HCT116 (cell line): Measurements from ENCODE around the gene SDC3. TPM values are rescaled to one million over a fixed set of nuclear protein-coding genes. Genes with fewer than 3 reads are reported as not detected.

Experiments
- ATAC-seq: fragments of 200-7000 bp; cut with Tn5 transposase; 2 replicates; pipeline ENCODE4 v1.9.1; 2020; ENCODE audit warnings: mild to moderate bottlenecking, moderate library complexity
- BruUV-seq: library from RNA; stranded (reverse); fragments of 400-500 nt; replicated peaks from 2 replicates; lab custom pipeline; 2021; lab: Mats Ljungman, UMichigan
- CTCF ChIA-PET: fragments of 300-600 bp; sonication (Branson Sonifier 250); formaldehyde crosslinking; loops from one replicate; lab custom pipeline; 2021; ENCODE audit warnings: antibody characterized with exemption; lab: Charles Lee
- POLR2A ChIA-PET: fragments of 300-600, 350-600 bp; sonication (Branson Sonifier 250); formaldehyde crosslinking; loops from one replicate; lab custom pipeline; 2021; ENCODE audit warnings: antibody characterized with exemption; lab: Charles Lee
- RAD21 ChIA-PET, 2 experiments: fragments of 300-600 bp; sonication (Branson Sonifier 250); formaldehyde crosslinking; loops; one replicate each; lab custom pipeline; 2023; ENCODE audit warnings: low total read pairs in 2 of 2; ENCODE audit not compliant: uncharacterized antibody in 2 of 2, unreplicated experiment in 2 of 2, low non-redundant PET in 1 of 2; lab: Charles Lee
- DNase-seq: peaks from one replicate; pipeline ENCODE4 v3.0.0-alpha.2; 2010; ENCODE audit warnings: low read depth, low spot score
- H2AFZ ChIP-seq: fragments of 200-600 bp; shearing (Covaris generic), sonication (generic); 2 replicates; pipeline ENCODE4 v1.6.1; 2017; ENCODE audit warnings: low read depth, mixed run types, mixed read lengths, antibody characterized with exemption, low read length; ENCODE audit not compliant: poor library complexity, severe bottlenecking
- H3K27ac ChIP-seq: 2 replicates; pipeline ENCODE4 v1.5.1; 2012; ENCODE audit warnings: low read depth, low read length
- H3K27me3 ChIP-seq: fragments of 200-600 bp; sonication (generic); 2 replicates; pipeline ENCODE4 v1.6.1; 2016; ENCODE audit warnings: mixed run types, low read length, mixed read lengths; ENCODE audit not compliant: insufficient read depth
- H3K36me3 ChIP-seq, 2 experiments: fragments of 200-500 bp in 1 of 2; fragments of 200-600 bp in 1 of 2; sonication (Bioruptor generic) in 1 of 2; sonication (generic) in 1 of 2; 2 replicates each; pipeline versions ENCODE4 v1.5.1 to v1.6.1; 2014 to 2016; ENCODE audit warnings: low read length in 2 of 2, inconsistent platforms in 1 of 2, mixed read lengths in 1 of 2, mixed run types in 1 of 2; ENCODE audit not compliant: insufficient read depth in 2 of 2, control insufficient read depth in 1 of 2
- H3K4me1 ChIP-seq, 2 experiments: fragments of 200-600 bp in 1 of 2; sonication (generic) in 1 of 2; 2 replicates each; pipeline versions ENCODE4 v1.5.1 to v1.6.1; 2012 to 2017; ENCODE audit warnings: low read length in 2 of 2, inconsistent platforms in 1 of 2, mild to moderate bottlenecking in 1 of 2, mixed read lengths in 1 of 2, mixed run types in 1 of 2, moderate library complexity in 1 of 2; ENCODE audit not compliant: insufficient read depth in 2 of 2, control insufficient read depth in 1 of 2
- H3K4me2 ChIP-seq: fragments of 200-600 bp; sonication (generic); 2 replicates; pipeline ENCODE4 v1.6.1; 2017; ENCODE audit warnings: mixed run types, low read length, mixed read lengths
- H3K4me3 ChIP-seq, 2 experiments: fragments of 200-600 bp in 1 of 2; sonication (generic) in 1 of 2; replicated peaks in 1 of 2; 2 replicates each; pipeline ENCODE4 v1.5.1; 2011 to 2016; ENCODE audit warnings: low read length in 2 of 2, control low read depth in 1 of 2, low read depth in 1 of 2, mild to moderate bottlenecking in 1 of 2, mixed read lengths in 1 of 2, mixed run types in 1 of 2
- H3K79me2 ChIP-seq: fragments of 200-600 bp; sonication (generic); 2 replicates; pipeline ENCODE4 v1.6.1; 2017; ENCODE audit warnings: mild to moderate bottlenecking, mixed run types, low read length, moderate library complexity, mixed read lengths; ENCODE audit not compliant: insufficient read depth
- H3K9ac ChIP-seq: fragments of 200-600 bp; sonication (generic); 2 replicates; pipeline ENCODE4 v1.6.1; 2016; ENCODE audit warnings: low read length, mixed read lengths
- H3K9me2 ChIP-seq: fragments of 200-600 bp; sonication (generic), shearing (Covaris generic); 2 replicates; pipeline ENCODE4 v1.6.1; 2017; ENCODE audit warnings: mixed run types, mild to moderate bottlenecking, moderate library complexity; ENCODE audit not compliant: insufficient read depth
- H3K9me3 ChIP-seq, 2 experiments: fragments of 200-500 bp in 1 of 2; fragments of 200-600 bp in 1 of 2; sonication (Bioruptor generic) in 1 of 2; sonication (generic) in 1 of 2; 2 replicates each; pipeline ENCODE4 v1.6.1; 2014 to 2017; ENCODE audit warnings: low read length in 2 of 2, mixed read lengths in 2 of 2, inconsistent platforms in 1 of 2, low read depth in 1 of 2, mild to moderate bottlenecking in 1 of 2, mixed run types in 1 of 2, moderate library complexity in 1 of 2; ENCODE audit not compliant: control insufficient read depth in 1 of 2, insufficient read depth in 1 of 2
- H4K20me1 ChIP-seq: fragments of 200-600 bp; sonication (generic), shearing (Covaris generic); 2 replicates; pipeline ENCODE4 v1.6.1; 2017; ENCODE audit warnings: mixed run types, mild to moderate bottlenecking, moderate library complexity; ENCODE audit not compliant: insufficient read depth
- ATF3 ChIP-seq: IDR thresholded peaks from 2 replicates; pipeline ENCODE4 v1.6.1; 2012
- CBX3 ChIP-seq: IDR thresholded peaks from 2 replicates; pipeline ENCODE4 v1.6.1; 2012; ENCODE audit warnings: low read depth
- CEBPB ChIP-seq: IDR thresholded peaks from 2 replicates; pipeline ENCODE4 v1.6.1; 2012; ENCODE audit warnings: low read depth
- EGR1 ChIP-seq: IDR thresholded peaks from 2 replicates; pipeline ENCODE4 v1.6.1; 2012; ENCODE audit warnings: low read depth
- ELF1 ChIP-seq: IDR thresholded peaks from 2 replicates; pipeline ENCODE4 v1.6.1; 2012; ENCODE audit warnings: low read depth, borderline replicate concordance
- EZH2phosphoT487 ChIP-seq: fragments of 200-600 bp; IDR thresholded peaks from 2 replicates; pipeline ENCODE4 v1.6.1; 2018; ENCODE audit warnings: antibody characterized with exemption, borderline replicate concordance
- JUND ChIP-seq: IDR thresholded peaks from 2 replicates; pipeline ENCODE4 v1.6.1; 2012
- MAX ChIP-seq: IDR thresholded peaks from 2 replicates; pipeline ENCODE4 v1.6.1; 2012
- POLR2A ChIP-seq: IDR thresholded peaks from 2 replicates; pipeline ENCODE4 v1.7.0; 2011; ENCODE audit warnings: borderline replicate concordance; ENCODE audit not compliant: insufficient read depth, insufficient read length; ENCODE audit errors: extremely low read depth
- POLR2AphosphoS5 ChIP-seq: IDR thresholded peaks from 2 replicates; pipeline ENCODE4 v1.6.1; 2011; ENCODE audit warnings: mild to moderate bottlenecking, low read depth, low read length, moderate library complexity
- RAD21 ChIP-seq: IDR thresholded peaks from 2 replicates; pipeline ENCODE4 v1.6.1; 2012; ENCODE audit warnings: low read depth, mild to moderate bottlenecking
- REST ChIP-seq: IDR thresholded peaks from 2 replicates; pipeline ENCODE4 v1.6.1; 2012; ENCODE audit warnings: low read depth
- SIN3A ChIP-seq: IDR thresholded peaks from 2 replicates; pipeline ENCODE4 v1.6.1; 2012; ENCODE audit warnings: low read depth
- SP1 ChIP-seq: IDR thresholded peaks from 2 replicates; pipeline ENCODE4 v1.6.1; 2012; ENCODE audit warnings: low read depth
- SRF ChIP-seq: IDR thresholded peaks from 2 replicates; pipeline ENCODE4 v1.6.1; 2012; ENCODE audit warnings: low read depth
- TCF7L2 ChIP-seq: IDR thresholded peaks from 2 replicates; pipeline ENCODE4 v1.7.0; 2011; ENCODE audit warnings: borderline replicate concordance, inconsistent platforms; ENCODE audit not compliant: insufficient read depth, insufficient read length; ENCODE audit errors: extremely low read depth
- YY1 ChIP-seq: IDR thresholded peaks from 2 replicates; pipeline ENCODE4 v1.6.1; 2011; ENCODE audit warnings: low read length, low read depth, moderate library complexity, mild to moderate bottlenecking; ENCODE audit not compliant: insufficient replicate concordance; ENCODE audit errors: extremely low read depth
- ZBTB33 ChIP-seq: IDR thresholded peaks from 2 replicates; pipeline ENCODE4 v1.6.1; 2011; ENCODE audit warnings: mild to moderate bottlenecking, low read length, moderate library complexity; ENCODE audit not compliant: insufficient replicate concordance; ENCODE audit errors: extremely low read depth
- ZNF274 ChIP-seq: fragments of 200-500 bp; sonication (Bioruptor generic); IDR thresholded peaks from 2 replicates; pipeline ENCODE4 v1.6.1; 2014; ENCODE audit warnings: mild to moderate bottlenecking, low read depth, low read length, inconsistent platforms
- intact Hi-C: fragments of 100-400 bp; cut with micrococcal nuclease; formaldehyde crosslinking; loops from 2 replicates; pipeline ENCODE4 v1.10.0; 2022
- total RNA-seq: library from RNA; stranded (reverse); gene quantifications from one replicate; pipeline ENCODE4 v1.2.1, GENCODE V29; 2021; ENCODE audit not compliant: unreplicated experiment

Gene SDC3
- total RNA-seq, 1 experiment from 2014 or later, result 40.1 TPM

- ChIA-PET RAD21 (no interaction called here), CTCF (no interaction called here), POLR2A (no interaction called here)
- no TSS peak for BruUV-seq
- Histone ChIP-seq H3K9ac (no peak overlapping the region), H3K9me2 (no peaks in the 10 kb centered on the region), H3K4me1 (no peaks in the 10 kb centered on the region), H3K27me3 (no peaks in the 10 kb centered on the region), H3K79me2 (no peaks in the 10 kb centered on the region), H4K20me1 (no peaks in the 10 kb centered on the region), H3K4me3 (no peak overlapping the region), H2AFZ (no peak overlapping the region), H3K4me2 (no peak overlapping the region), H3K9me3 (no peaks in the 10 kb centered on the region), H3K36me3 (no peaks in the 10 kb centered on the region), H3K27ac (no peak overlapping the region)
- ATAC-seq, result no peak
- no peak for DNase-seq
- intact Hi-C loops, result no loop called here
- TF ChIP-seq JUND (no peak), POLR2AphosphoS5 (no peak), CEBPB (no peak), TCF7L2 (no peak), ATF3 (no peak), EGR1 (no peak), SP1 (no peak), REST (no peak), MAX (no peak), SIN3A (no peak), CBX3 (no peak), SRF (no peak), POLR2A (no peak), ELF1 (no peak), RAD21 (no peak), EZH2phosphoT487 (no peak), ZBTB33 (no peak), YY1 (no peak), ZNF274 (no peak)
Observed at GRCh38 chr1:30866594-30866993, 42.0 kb downstream of the SDC3 start.
